IMR-90 (cell line): ENCODE data around the gene F2RL3. TPM values are rescaled to one million over a fixed set of nuclear protein-coding genes. Genes with fewer than 3 reads are reported as not detected.

Source experiments
- ATAC-seq: fragments of 200-7000 bp; cut with Tn5 transposase; 2 replicates; pipeline ENCODE4 v1.9.1; 2020; ENCODE audit warnings: low read depth, mild to moderate bottlenecking, moderate library complexity
- BruUV-seq: library from RNA; stranded (reverse); fragments of 400-500 nt; replicated peaks from 2 replicates; lab custom pipeline; 2021; lab: Mats Ljungman, UMichigan
- CTCF ChIA-PET: fragments of 300-600 bp; formaldehyde crosslinking; extraction: SDS; loops from one replicate; lab custom pipeline; 2021; ENCODE audit warnings: antibody characterized with exemption; lab: Yijun Ruan, JAX
- POLR2A ChIA-PET: fragments of 300-600 bp; sonication (Branson Sonifier 250); formaldehyde crosslinking; loops from one replicate; lab custom pipeline; 2022; ENCODE audit warnings: antibody characterized with exemption; ENCODE audit not compliant: unreplicated experiment; lab: Charles Lee
- DNase-seq: peaks from one replicate; pipeline ENCODE4 v3.0.0; 2013
- H2AFZ ChIP-seq: replicated peaks from 2 replicates; pipeline ENCODE3; 2013; ENCODE audit warnings: low read length, mild to moderate bottlenecking; ENCODE audit not compliant: poor library complexity
- H2AK5ac ChIP-seq: 2 replicates; pipeline ENCODE4 v1.6.1; 2013; ENCODE audit warnings: low read depth, low read length, inconsistent platforms
- H2AK9ac ChIP-seq: replicated peaks from 2 replicates; pipeline ENCODE3; 2013; ENCODE audit warnings: mild to moderate bottlenecking, low read depth, low read length, moderate library complexity; ENCODE audit not compliant: poor library complexity
- H2BK120ac ChIP-seq: 2 replicates; pipeline ENCODE4 v1.6.1; 2013; ENCODE audit warnings: low read depth, low read length, inconsistent platforms
- H2BK15ac ChIP-seq: 3 replicates; pipeline ENCODE4 v1.6.1; 2013; ENCODE audit warnings: low read depth, low read length, inconsistent platforms
- H2BK20ac ChIP-seq: 2 replicates; pipeline ENCODE4 v1.6.1; 2013; ENCODE audit warnings: low read depth, mild to moderate bottlenecking, inconsistent platforms, low read length, moderate library complexity
- H2BK5ac ChIP-seq: 2 replicates; pipeline ENCODE4 v1.6.1; 2013; ENCODE audit warnings: mild to moderate bottlenecking, low read depth, low read length, inconsistent platforms; ENCODE audit not compliant: poor library complexity, severe bottlenecking
- H3K14ac ChIP-seq: replicated peaks from 2 replicates; pipeline ENCODE4 v1.6.1; 2013; ENCODE audit warnings: low read depth, low read length, inconsistent platforms
- H3K18ac ChIP-seq: 2 replicates; pipeline ENCODE4 v1.6.1; 2013; ENCODE audit warnings: low read depth, low read length, control low read depth
- H3K23ac ChIP-seq: 2 replicates; pipeline ENCODE4 v1.6.1; 2013; ENCODE audit warnings: low read depth, low read length, inconsistent platforms
- H3K27ac ChIP-seq: 2 replicates; pipeline ENCODE4 v1.5.1; 2013; ENCODE audit warnings: mild to moderate bottlenecking, control low read depth, low read length; ENCODE audit not compliant: insufficient read depth
- H3K27me3 ChIP-seq: 2 replicates; pipeline ENCODE4 v1.6.1; 2013; ENCODE audit warnings: low read length; ENCODE audit not compliant: control insufficient read depth, insufficient read depth
- H3K36me3 ChIP-seq: 2 replicates; pipeline ENCODE4 v1.6.1; 2013; ENCODE audit warnings: low read length, mixed read lengths; ENCODE audit not compliant: control insufficient read depth, insufficient read depth
- H3K4ac ChIP-seq: 2 replicates; pipeline ENCODE4 v1.6.1; 2013; ENCODE audit warnings: low read depth, low read length, inconsistent platforms
- H3K4me1 ChIP-seq: 2 replicates; pipeline ENCODE4 v1.6.1; 2013; ENCODE audit warnings: low read length, mixed read lengths; ENCODE audit not compliant: control insufficient read depth, insufficient read depth
- H3K4me2 ChIP-seq: 2 replicates; pipeline ENCODE4 v1.6.1; 2013; ENCODE audit warnings: low read depth, mild to moderate bottlenecking, control low read depth, low read length, moderate library complexity
- H3K4me3 ChIP-seq: 2 replicates; pipeline ENCODE4 v1.5.1; 2013; ENCODE audit warnings: low read depth, mild to moderate bottlenecking, control low read depth, low read length, moderate library complexity; ENCODE audit not compliant: insufficient read depth
- H3K56ac ChIP-seq: 2 replicates; pipeline ENCODE4 v1.6.1; 2013; ENCODE audit warnings: low read length, inconsistent platforms; ENCODE audit not compliant: insufficient read depth; ENCODE audit errors: extremely low read depth
- H3K79me1 ChIP-seq, 2 experiments: 2 replicates each; pipeline ENCODE4 v1.6.1; 2013; ENCODE audit warnings: low read length in 2 of 2, inconsistent platforms in 1 of 2, low read depth in 1 of 2
- H3K9ac ChIP-seq: 2 replicates; pipeline ENCODE4 v1.6.1; 2013; ENCODE audit warnings: low read depth, low read length, control low read depth
- H3K9me1 ChIP-seq: 2 replicates; pipeline ENCODE4 v1.6.1; 2013; ENCODE audit warnings: low read length, inconsistent platforms; ENCODE audit not compliant: insufficient read depth
- H3K9me3 ChIP-seq: 2 replicates; pipeline ENCODE4 v1.6.1; 2013; ENCODE audit warnings: low read length; ENCODE audit not compliant: control insufficient read depth, insufficient read depth
- H4K20me1 ChIP-seq: 2 replicates; pipeline ENCODE4 v1.6.1; 2013; ENCODE audit warnings: low read length, inconsistent platforms; ENCODE audit not compliant: insufficient read depth
- H4K5ac ChIP-seq: 2 replicates; pipeline ENCODE4 v1.6.1; 2013; ENCODE audit warnings: mild to moderate bottlenecking, low read depth, low read length, control low read depth
- H4K8ac ChIP-seq, 2 experiments: 2 replicates each; pipeline ENCODE4 v1.6.1; 2013; ENCODE audit warnings: low read depth in 2 of 2, low read length in 2 of 2, control low read depth in 1 of 2, inconsistent platforms in 1 of 2
- H4K91ac ChIP-seq: 2 replicates; pipeline ENCODE4 v1.6.1; 2013; ENCODE audit warnings: low read depth, low read length, inconsistent platforms; ENCODE audit not compliant: insufficient read depth
- BHLHE40 ChIP-seq: fragments of 150-350 bp; IDR thresholded peaks from 2 replicates; pipeline ENCODE4 v1.6.1; 2016; ENCODE audit warnings: mild to moderate bottlenecking, low read depth, low read length
- CEBPB ChIP-seq: IDR thresholded peaks from 2 replicates; pipeline ENCODE4 v1.6.1; 2012; ENCODE audit warnings: low read depth, low read length, improper control_type of control experiment
- CHD1 ChIP-seq: IDR thresholded peaks from 2 replicates; pipeline ENCODE4 v1.6.1; 2012; ENCODE audit warnings: low read depth, low read length, improper control_type of control experiment
- ELK1 ChIP-seq: fragments of 150-350 bp; IDR thresholded peaks from 2 replicates; pipeline ENCODE4 v1.6.1; 2016; ENCODE audit warnings: low read depth, mild to moderate bottlenecking, low read length, moderate library complexity, borderline replicate concordance
- FOS ChIP-seq: fragments of 150-350 bp; IDR thresholded peaks from 2 replicates; pipeline ENCODE4 v1.6.1; 2016; ENCODE audit warnings: low read depth, low read length
- MXI1 ChIP-seq: IDR thresholded peaks from 2 replicates; pipeline ENCODE4 v1.6.1; 2012; ENCODE audit warnings: low read depth, mild to moderate bottlenecking, low read length, moderate library complexity, borderline replicate concordance
- NFE2L2 ChIP-seq: fragments of 150-350 bp; IDR thresholded peaks from 2 replicates; pipeline ENCODE4 v1.6.1; 2016; ENCODE audit warnings: low read depth, mild to moderate bottlenecking, low read length
- POLR2A ChIP-seq: IDR thresholded peaks from 2 replicates; pipeline ENCODE4 v1.6.1; 2012; ENCODE audit warnings: mild to moderate bottlenecking, low read depth, low read length
- RFX5 ChIP-seq: IDR thresholded peaks from 2 replicates; pipeline ENCODE4 v1.8.0; 2012; ENCODE audit warnings: low read depth, mild to moderate bottlenecking, low read length, moderate library complexity
- SMC3 ChIP-seq: fragments of 150-350 bp; IDR thresholded peaks from 2 replicates; pipeline ENCODE4 v1.6.1; 2016; ENCODE audit warnings: low read depth, mild to moderate bottlenecking, antibody characterized with exemption, low read length, moderate library complexity
- WGBS, 2 experiments: methylation state at CpG; one replicate each; pipeline versions ENCODE4 v1.1.5 to v1.1.7; 2013; ENCODE audit warnings: missing lambda C conversion rate in 2 of 2; ENCODE audit not compliant: insufficient read length in 1 of 2; ENCODE audit errors: extremely low coverage in 2 of 2; 5-methylcytosine and 5-hydroxymethylcytosine counted together
- dilution Hi-C: fragments of 300-500 bp; cut with HindIII; formaldehyde crosslinking; loops from one replicate; pipeline ENCODE4 v1.14.3; 2018; ENCODE audit warnings: low sequenced_read_pairs; ENCODE audit not compliant: unreplicated experiment
- in situ Hi-C: fragments of 300-500 bp; cut with MboI; formaldehyde crosslinking; loops from 3 replicates; pipeline ENCODE4 v1.14.3; 2019; ENCODE audit warnings: low sequenced_read_pairs, inconsistent platforms, mixed read lengths
- intact Hi-C: fragments of 100-400 bp; cut with micrococcal nuclease; formaldehyde crosslinking; loops from 2 replicates; pipeline ENCODE4 v1.10.0; 2022
- polyA plus RNA-seq, 3 experiments: library from polyadenylated mRNA; depleted of rRNA; stranded (reverse); fragments of >200 nt; gene quantifications; 2 replicates each; pipeline ENCODE4 v1.2.3, GENCODE V29; 2012; ENCODE audit warnings: low replicate concordance in 1 of 3
- total RNA-seq: library from RNA; depleted of rRNA; stranded (reverse); fragments of >200 nt; gene quantifications from 2 replicates; pipeline ENCODE4 v1.2.3, GENCODE V29; 2012

Gene F2RL3
- total and polyA plus RNA-seq, 2 of the 4 experiments (the other 2 are of a cell fraction), result 0.03 TPM; not detected in 1

- Histone ChIP-seq H2AFZ (no peak overlapping the region), H3K27me3 (peaks cover 3% of the 10 kb centered on the region; the same call in 1 of the 2 replicates), H3K56ac (no peak overlapping the region), H3K14ac (no peak overlapping the region), H4K20me1 (no peaks in the 10 kb centered on the region), H2BK15ac (no peak overlapping the region), H3K36me3 (no peaks in the 10 kb centered on the region), H3K9me1 (no peaks in the 10 kb centered on the region), H2AK9ac (peak overlapping the region; percentile 61), H3K9ac (no peak overlapping the region), H3K4ac (no peak overlapping the region), H3K18ac (no peak overlapping the region), H2AK5ac (no peak overlapping the region), H3K79me1 (no peaks in the 10 kb centered on the region), H4K8ac (no peak overlapping the region), H2BK20ac (no peak overlapping the region), H3K27ac (no peak overlapping the region), H3K4me3 (no peak overlapping the region), H3K23ac (no peak overlapping the region), H3K4me1 (no peaks in the 10 kb centered on the region), H3K9me3 (no peaks in the 10 kb centered on the region), H2BK120ac (no peak overlapping the region), H2BK5ac (no peak overlapping the region), H4K5ac (no peak overlapping the region), H3K4me2 (no peak overlapping the region), H4K91ac (no peak overlapping the region)
- no peak for DNase-seq
- no peak for ATAC-seq
- TF ChIP-seq POLR2A, result no peak
- TF ChIP-seq BHLHE40, result no peak
- no peak for TF ChIP-seq NFE2L2
- TF ChIP-seq FOS, result no peak
- TF ChIP-seq RFX5, result no peak
- TF ChIP-seq CHD1, result no peak
- TF ChIP-seq ELK1, result no peak
- no peak for TF ChIP-seq SMC3
- no peak for TF ChIP-seq MXI1
- no peak for TF ChIP-seq CEBPB
- ChIA-PET CTCF (no interaction called here), POLR2A (no interaction called here)
- dilution Hi-C loops, result no loop called here
- intact Hi-C loops, result no loop called here
- in situ Hi-C loops, result no loop called here
- BruUV-seq, result no TSS peak
- 96% methylated on average over 30 of the region's 48 CpGs; no CpG with 5 or more reads in 1 of the 2 experiments for WGBS, 2 experiments
These were observed 1.2 kb downstream of the F2RL3 start for GRCh38 chr19:16889883-16890460.
